ENCODE results near the gene MYCBP2.

GRCh38 chr13:77114271-77114670 lies 212.6 kb downstream of the MYCBP2 start:
- TF ChIP-seq CTCF (IDR thresholded peaks at IDR 0.05) (no peak), POLR2A (IDR thresholded peaks at IDR 0.05) (no peak)

Measured in vagina (tissue), 2 donors.